HG02885 (cell line): ENCODE data around the gene TBATA.

Source experiments
- ATAC-seq: cut with Tn5 transposase; IDR thresholded peaks from one replicate; pipeline ENCODE4 v1.9.1; 2021; ENCODE audit warnings: mild to moderate bottlenecking; ENCODE audit not compliant: unreplicated experiment, poor library complexity

The TBATA gene

GRCh38 chr10:70747192-70747965, 37.8 kb downstream of the TBATA start:
- ATAC-seq: no peak

DNA sequence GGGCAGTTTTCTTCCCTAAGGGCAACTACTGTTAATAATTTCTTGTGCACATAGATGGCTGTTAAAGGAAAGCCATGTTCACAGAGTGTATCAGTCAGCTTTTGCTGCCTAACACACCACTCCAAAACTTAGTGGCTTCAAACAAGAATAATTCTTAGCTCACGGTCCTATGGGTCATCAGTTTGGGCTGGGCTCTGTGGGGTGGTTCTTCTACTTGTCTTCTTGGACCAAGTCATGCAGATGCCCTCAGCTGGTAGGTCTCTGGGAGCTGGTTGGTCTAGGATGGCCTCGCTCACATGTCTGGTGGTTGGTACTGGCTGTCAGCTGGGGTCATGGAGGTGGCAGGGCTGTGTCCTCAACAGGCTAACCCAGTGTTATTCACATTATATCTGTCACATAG, 39.6 kb downstream of the TBATA start:
- ATAC-seq: no peak

DNA sequence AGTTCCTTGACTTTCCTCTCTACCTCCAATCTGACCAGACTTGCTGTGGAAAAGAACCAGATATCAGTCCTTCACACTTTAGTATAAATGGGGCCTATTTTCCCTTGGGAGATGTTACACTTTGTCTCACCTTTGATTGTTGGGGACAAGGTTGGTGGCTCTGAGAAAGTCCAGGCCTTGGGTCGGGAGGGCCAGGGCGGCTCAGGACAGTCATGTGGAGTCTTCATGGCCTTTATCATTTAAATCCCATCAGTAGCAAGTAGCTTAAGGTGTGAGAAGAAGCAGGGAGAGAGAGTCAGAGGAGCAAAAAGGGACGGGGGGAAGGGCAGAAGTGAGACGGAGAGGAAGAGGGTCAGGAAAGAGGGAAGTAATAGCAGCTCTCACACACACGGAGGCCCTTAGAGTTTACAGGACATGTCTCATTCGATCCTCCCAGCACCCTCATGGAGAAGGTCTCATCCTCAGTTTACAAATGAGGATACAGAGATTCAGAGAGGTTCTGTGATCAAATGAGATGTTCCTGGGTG, 40.5 kb downstream of the TBATA start:
- no peak for ATAC-seq

DNA sequence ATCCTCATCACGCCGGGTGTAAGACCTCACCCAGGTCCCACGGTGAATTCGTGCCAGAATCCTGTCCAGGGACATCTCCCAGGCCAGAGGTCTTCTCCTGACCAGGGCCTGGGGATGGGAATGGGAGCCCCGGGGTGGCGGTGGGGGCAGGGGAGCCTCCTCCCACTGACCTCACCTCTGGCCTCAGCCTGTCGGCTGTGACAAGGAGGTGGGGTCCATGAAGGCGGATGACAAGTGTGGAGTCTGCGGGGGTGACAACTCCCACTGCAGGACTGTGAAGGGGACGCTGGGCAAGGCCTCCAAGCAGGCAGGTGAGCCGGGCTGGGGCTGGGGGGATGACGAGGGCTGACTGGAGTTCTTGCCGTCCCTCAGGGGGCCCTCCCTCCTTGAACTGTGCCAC, 41.3 kb downstream of the TBATA start:
- ATAC-seq: no peak

DNA sequence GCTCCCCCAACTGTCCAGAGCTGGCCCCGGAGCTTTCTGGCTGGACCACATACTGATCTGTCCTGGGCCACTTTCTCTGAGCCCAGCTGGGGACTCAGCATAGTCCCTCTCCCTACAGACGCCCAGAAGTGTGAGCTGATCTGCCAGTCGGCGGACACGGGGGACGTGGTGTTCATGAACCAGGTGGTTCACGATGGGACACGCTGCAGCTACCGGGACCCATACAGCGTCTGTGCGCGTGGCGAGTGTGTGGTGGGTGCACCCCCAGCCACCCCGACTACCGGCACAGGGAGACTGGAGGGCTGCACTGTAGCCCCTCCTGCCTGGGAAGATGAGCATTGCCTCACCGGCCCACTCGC, 41.8 kb downstream of the TBATA start:
- ATAC-seq: no peak

GRCh38 chr10:70742537-70743429, 42.4 kb downstream of the TBATA start:
- no peak for ATAC-seq

DNA sequence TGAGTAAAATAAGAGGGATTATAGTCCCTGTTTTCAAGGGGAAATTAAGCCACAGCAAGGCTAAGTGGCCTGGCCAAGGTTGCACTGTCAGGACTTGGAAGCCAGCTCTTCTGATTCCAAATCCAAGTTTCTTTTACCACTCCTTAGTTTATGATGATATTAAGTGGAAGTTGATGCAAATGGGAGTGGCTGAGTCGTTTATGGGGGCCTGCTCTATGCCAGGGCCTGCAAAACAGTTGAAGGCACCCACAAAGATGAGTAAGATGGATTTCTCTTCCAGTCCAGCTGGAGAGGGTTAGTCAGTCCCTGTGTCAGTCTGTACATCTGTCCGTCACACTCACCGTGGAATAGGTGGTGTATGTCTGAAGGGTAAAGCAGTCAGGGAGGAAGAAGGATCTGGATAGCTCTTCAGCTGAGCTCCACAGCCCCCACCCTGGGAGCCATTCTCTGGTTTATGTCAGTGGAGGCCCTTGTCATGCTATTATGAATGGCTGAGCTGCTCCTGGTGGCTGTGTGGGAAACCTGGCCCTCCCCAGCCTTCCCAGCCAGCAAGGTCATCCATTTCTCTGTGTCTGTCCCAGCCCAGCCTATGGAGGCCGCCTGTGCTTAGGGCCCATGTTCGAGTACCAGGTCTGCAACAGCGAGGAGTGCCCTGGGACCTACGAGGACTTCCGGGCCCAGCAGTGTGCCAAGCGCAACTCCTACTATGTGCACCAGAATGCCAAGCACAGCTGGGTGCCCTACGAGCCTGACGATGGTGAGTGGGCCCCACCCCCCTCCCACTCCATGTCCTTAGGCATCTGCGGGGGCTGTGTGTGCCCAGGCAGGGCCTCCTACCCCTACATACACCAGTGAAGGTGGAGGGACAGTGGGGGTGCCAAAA, 44.5 kb downstream of the TBATA start:
- ATAC-seq: no peak

DNA sequence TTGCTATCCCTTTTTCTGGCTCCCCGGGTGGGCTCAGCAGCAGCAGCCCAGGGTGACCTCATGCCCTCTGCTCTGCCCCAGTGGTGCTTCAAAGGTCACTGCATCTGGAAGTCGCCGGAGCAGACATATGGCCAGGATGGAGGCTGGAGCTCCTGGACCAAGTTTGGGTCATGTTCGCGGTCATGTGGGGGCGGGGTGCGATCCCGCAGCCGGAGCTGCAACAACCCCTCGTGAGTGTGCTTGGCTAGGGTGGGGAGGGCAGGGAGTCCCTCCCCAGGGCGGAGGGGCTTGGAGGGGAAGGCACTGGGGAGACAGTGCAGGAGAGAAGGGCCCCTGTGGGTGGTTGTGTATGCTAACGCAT, 46.4 kb downstream of the TBATA start:
- no peak for ATAC-seq

- no peak for ATAC-seq
Observed at GRCh38 chr10:70738006-70738760, 47.0 kb downstream of the TBATA start.

DNA sequence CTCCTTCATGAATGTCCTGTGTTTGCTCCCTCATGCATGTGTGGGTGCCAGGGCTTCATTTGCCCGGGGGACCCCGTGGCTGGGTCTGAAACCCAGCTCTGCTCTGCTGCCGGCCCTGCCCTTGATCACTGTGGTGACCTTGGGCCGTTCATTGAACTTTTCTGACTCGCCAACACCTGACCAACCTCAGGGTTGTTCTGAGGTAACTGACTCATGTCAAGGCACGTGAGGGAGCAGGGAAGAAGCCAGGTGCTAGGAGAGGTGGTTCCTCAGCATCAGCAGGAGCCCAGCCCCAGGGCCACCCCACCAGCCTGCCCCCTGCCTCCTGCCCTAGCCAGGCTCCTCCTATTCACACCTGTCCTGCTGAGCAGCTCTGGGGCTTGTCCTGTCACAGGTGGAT, 47.9 kb downstream of the TBATA start:
- ATAC-seq: no peak

DNA sequence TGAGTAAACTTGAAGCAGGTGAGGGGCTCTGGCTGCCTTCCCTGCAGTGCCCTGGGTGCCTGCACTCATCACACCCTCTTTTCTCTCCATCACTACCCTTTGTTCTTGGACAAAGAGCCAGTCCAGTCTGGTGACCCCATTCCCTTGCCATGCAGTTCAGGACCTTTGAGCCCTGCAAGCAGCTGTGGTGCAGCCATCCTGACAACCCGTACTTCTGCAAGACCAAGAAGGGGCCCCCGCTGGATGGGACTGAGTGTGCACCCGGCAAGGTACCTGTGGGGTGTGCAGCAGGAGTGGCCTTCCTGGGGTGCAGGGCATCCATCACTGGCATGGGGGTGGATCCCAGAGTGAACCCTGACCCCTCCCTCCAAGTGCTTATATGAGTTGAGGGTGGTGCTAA, 48.7 kb downstream of the TBATA start:
- ATAC-seq: no peak

GRCh38 chr10:70735161-70735560, 50.0 kb downstream of the TBATA start:
- no peak for ATAC-seq

DNA sequence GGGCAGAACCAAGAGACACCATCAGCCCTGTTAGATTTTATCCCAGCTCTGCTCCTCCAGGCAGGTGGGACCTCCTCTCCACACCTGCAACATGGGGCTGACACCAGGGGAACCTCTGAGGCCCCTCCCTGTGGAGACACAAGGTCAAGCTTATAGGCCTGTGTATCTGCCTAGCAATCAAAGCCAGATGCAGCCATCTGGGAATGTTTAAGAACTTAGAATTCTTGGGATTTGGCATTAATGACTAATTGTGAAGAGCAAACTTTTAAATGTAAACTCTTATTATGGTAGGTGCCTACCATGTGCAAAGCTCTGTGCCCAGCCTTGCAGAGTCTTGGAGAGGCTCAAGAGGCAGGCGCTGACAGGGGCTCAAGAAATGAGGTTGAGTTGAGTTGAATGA, 52.1 kb downstream of the TBATA start:
- no peak for ATAC-seq

DNA sequence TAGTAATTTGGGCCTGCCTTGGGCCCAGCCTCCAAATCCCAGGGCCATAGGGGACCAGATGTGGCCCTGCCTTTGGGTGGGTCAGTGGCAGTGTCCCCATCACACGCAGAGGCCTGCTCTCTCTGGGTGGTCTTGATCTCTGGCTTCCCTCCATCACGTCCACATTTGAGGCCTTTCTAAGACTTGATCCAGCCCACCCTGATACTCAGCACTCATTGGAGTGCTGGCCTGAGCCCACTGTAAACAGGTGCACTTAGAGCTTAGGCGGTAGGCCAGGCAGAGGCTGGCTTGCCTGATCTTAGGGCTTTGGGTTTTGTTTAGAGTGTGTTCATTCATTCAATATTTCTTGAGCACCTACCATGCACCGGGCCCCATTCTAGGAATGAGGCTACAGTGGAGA, 52.6 kb downstream of the TBATA start:
- ATAC-seq: no peak

DNA sequence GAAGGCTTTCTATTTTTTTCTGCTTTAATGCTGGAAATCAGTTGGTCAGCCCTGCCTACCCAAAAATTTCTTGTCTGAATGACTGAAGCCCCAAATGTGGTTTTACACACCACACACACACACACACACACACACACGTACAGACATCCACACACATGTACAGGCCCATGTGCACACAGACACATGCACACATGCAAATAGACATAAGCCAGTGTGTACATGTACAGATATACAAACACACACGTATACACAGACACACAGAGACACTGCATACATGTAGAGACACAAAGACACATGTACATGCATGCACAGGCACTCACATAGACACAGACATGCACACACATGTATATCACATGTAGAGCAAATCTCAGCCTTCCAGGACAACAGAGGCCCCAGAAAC, 54.2 kb downstream of the TBATA start:
- no peak for ATAC-seq

- ATAC-seq: no peak
Observed at GRCh38 chr10:70729763-70730357, 55.3 kb downstream of the TBATA start.

DNA sequence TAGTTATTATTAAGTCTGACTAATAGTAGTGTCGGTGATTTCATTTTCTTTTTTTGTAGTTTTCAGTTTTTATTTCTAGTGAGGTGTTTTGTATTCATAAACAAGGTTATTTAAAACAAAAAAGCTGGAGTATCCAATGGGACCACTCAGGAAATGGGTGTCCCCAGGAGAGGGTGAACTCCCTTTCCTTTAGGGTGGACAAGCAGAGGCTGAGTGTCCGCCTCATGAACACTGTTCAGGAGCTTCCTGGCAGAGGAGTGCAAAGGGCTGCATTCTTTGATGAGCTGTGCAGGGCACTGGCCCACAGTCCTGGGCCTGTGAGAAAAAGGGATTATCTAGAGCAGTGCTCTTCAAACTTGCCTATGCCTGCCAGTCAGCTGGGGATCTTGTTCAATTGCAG, 56.8 kb downstream of the TBATA start:
- ATAC-seq: no peak

- ATAC-seq: no peak
Observed at GRCh38 chr10:70726909-70727495, 58.2 kb downstream of the TBATA start.

- no peak for ATAC-seq
Observed at GRCh38 chr10:70723771-70724170, 61.4 kb downstream of the TBATA start.
